SK-N-SH treated with all-trans-retinoic acid at 6 μM for 48 hours (cell line): ENCODE measurements around the gene SP100.

Experiments used
- ATAC-seq: fragments of 200-7000 bp; cut with Tn5 transposase; 3 replicates; pipeline ENCODE4 v1.9.1; 2020; ENCODE audit warnings: mild to moderate bottlenecking, moderate library complexity
- ARNTL ChIP-seq: fragments of 450-650 bp; formaldehyde crosslinking; IDR thresholded peaks from 2 replicates; pipeline ENCODE4 v1.5.0; 2020; ENCODE audit warnings: low read depth, mild to moderate bottlenecking, moderate library complexity, borderline replicate concordance
- BACH2 ChIP-seq: fragments of 250-450 bp; sonication (Bioruptor Pico); IDR thresholded peaks from 2 replicates; pipeline ENCODE4 v1.9.0; 2021; ENCODE audit warnings: mild to moderate bottlenecking, borderline replicate concordance
- CREB5 ChIP-seq: fragments of 250-450 bp; sonication (Bioruptor Pico); IDR thresholded peaks from 2 replicates; pipeline ENCODE4 v1.5.1; 2020; ENCODE audit warnings: low read depth, mild to moderate bottlenecking, moderate library complexity
- CSRNP3 ChIP-seq: fragments of 250-450 bp; sonication (Bioruptor Pico); IDR thresholded peaks from 2 replicates; pipeline ENCODE4 v1.5.1; 2021; ENCODE audit warnings: mild to moderate bottlenecking, moderate library complexity
- ESRRG ChIP-seq: fragments of 250-450 bp; sonication (Bioruptor Pico); IDR thresholded peaks from 2 replicates; pipeline ENCODE4 v1.6.1; 2021; ENCODE audit warnings: mild to moderate bottlenecking
- GLIS3 ChIP-seq: fragments of 250-450 bp; sonication (Bioruptor Pico); IDR thresholded peaks from 2 replicates; pipeline ENCODE4 v1.5.0; 2020; ENCODE audit warnings: mild to moderate bottlenecking, moderate library complexity
- ISL1 ChIP-seq: fragments of 250-450 bp; sonication (Bioruptor Pico); IDR thresholded peaks from 2 replicates; pipeline ENCODE4 v2.1.2; 2022; ENCODE audit warnings: mild to moderate bottlenecking, moderate library complexity
- OSR1 ChIP-seq: fragments of 250-450 bp; sonication (Bioruptor Pico); IDR thresholded peaks from 2 replicates; pipeline ENCODE4 v1.8.0; 2022; ENCODE audit warnings: moderate library complexity, mild to moderate bottlenecking, inconsistent platforms
- PATZ1 ChIP-seq: fragments of 250-450 bp; sonication (Bioruptor Pico); IDR thresholded peaks from 2 replicates; pipeline ENCODE4 v1.8.0; 2020; ENCODE audit warnings: mild to moderate bottlenecking, moderate library complexity, borderline replicate concordance
- POU6F1 ChIP-seq: fragments of 250-450 bp; sonication (Bioruptor Pico); IDR thresholded peaks from 2 replicates; pipeline ENCODE4 v1.8.0; 2021; ENCODE audit warnings: low read depth, mild to moderate bottlenecking, moderate library complexity, borderline replicate concordance
- PPARA ChIP-seq: fragments of 250-450 bp; sonication (Bioruptor Pico); IDR thresholded peaks from 2 replicates; pipeline ENCODE4 v1.5.0; 2020; ENCODE audit warnings: mild to moderate bottlenecking, borderline replicate concordance
- TCF4 ChIP-seq: fragments of 250-450 bp; sonication (Bioruptor Pico); IDR thresholded peaks from 2 replicates; pipeline ENCODE4 v1.8.0; 2021; ENCODE audit warnings: mild to moderate bottlenecking, moderate library complexity, borderline replicate concordance
- TOX ChIP-seq: fragments of 250-450 bp; sonication (Bioruptor Pico); IDR thresholded peaks from 2 replicates; pipeline ENCODE4 v1.8.0; 2021; ENCODE audit warnings: mild to moderate bottlenecking, moderate library complexity, borderline replicate concordance
- TSHZ2 ChIP-seq: fragments of 250-450 bp; sonication (Bioruptor Pico); IDR thresholded peaks from 2 replicates; pipeline ENCODE4 v1.5.0; 2020; ENCODE audit warnings: mild to moderate bottlenecking, moderate library complexity
- ZC3H10 ChIP-seq: fragments of 250-450 bp; sonication (Bioruptor Pico); IDR thresholded peaks from 2 replicates; pipeline ENCODE4 v1.5.1; 2021; ENCODE audit warnings: mild to moderate bottlenecking, moderate library complexity
- ZFP3 ChIP-seq: fragments of 250-450 bp; sonication (Bioruptor Pico); IDR thresholded peaks from 2 replicates; pipeline ENCODE4 v1.5.0; 2020; ENCODE audit warnings: mild to moderate bottlenecking, moderate library complexity
- ZNF565 ChIP-seq: fragments of 450-650 bp; formaldehyde crosslinking; conservative IDR thresholded peaks from 2 replicates; pipeline ENCODE4 v1.5.0; 2020; ENCODE audit warnings: low read depth, mild to moderate bottlenecking, moderate library complexity
- ZNF70 ChIP-seq: fragments of 450-650 bp; formaldehyde crosslinking; IDR thresholded peaks from 2 replicates; pipeline ENCODE4 v1.5.0; 2020; ENCODE audit warnings: mild to moderate bottlenecking, moderate library complexity
- ZNF8 ChIP-seq: fragments of 450-650 bp; formaldehyde crosslinking; IDR thresholded peaks from 2 replicates; pipeline ENCODE4 v1.5.0; 2020; ENCODE audit warnings: mild to moderate bottlenecking, moderate library complexity

The SP100 gene

GRCh38 chr2:230443541-230443940, 27.5 kb downstream of the SP100 start (continued):
- TF ChIP-seq ZC3H10 (CRISPR knock-in tag) = no peak
- no peak for TF ChIP-seq ZNF565 (CRISPR knock-in tag)
- no peak for TF ChIP-seq ARNTL (CRISPR knock-in tag)

- ATAC-seq = no peak
- no peak for TF ChIP-seq CREB5 (CRISPR knock-in tag)
- no peak for TF ChIP-seq CSRNP3 (CRISPR knock-in tag)
- TF ChIP-seq ZNF8 (CRISPR knock-in tag) = no peak
- no peak for TF ChIP-seq BACH2 (CRISPR knock-in tag)
- TF ChIP-seq TOX (CRISPR knock-in tag) = no peak
- TF ChIP-seq PATZ1 (CRISPR knock-in tag) = no peak
- TF ChIP-seq ZC3H10 (CRISPR knock-in tag) = no peak
Measured at GRCh38 chr2:230444832-230445231, 28.8 kb downstream of the SP100 start.

- TF ChIP-seq TSHZ2 (CRISPR knock-in tag) (no peak), GLIS3 (CRISPR knock-in tag) (no peak), ZFP3 (CRISPR knock-in tag) (no peak), ZNF70 (CRISPR knock-in tag) (no peak), ZNF8 (CRISPR knock-in tag) (no peak), ARNTL (CRISPR knock-in tag) (no peak), ZNF565 (CRISPR knock-in tag) (no peak), CSRNP3 (CRISPR knock-in tag) (no peak), ZC3H10 (CRISPR knock-in tag) (no peak), PATZ1 (CRISPR knock-in tag) (no peak), BACH2 (CRISPR knock-in tag) (no peak), TCF4 (no peak), ESRRG (CRISPR knock-in tag) (no peak), OSR1 (CRISPR knock-in tag) (no peak), ISL1 (CRISPR knock-in tag) (no peak), POU6F1 (CRISPR knock-in tag) (no peak), PPARA (CRISPR knock-in tag) (no peak)
- no peak for ATAC-seq
Measured at GRCh38 chr2:230447036-230447435, 31.0 kb downstream of the SP100 start.
